HepG2 (cell line): ENCODE measurements around the gene PLCL1. TPM values are rescaled to one million over a fixed set of nuclear protein-coding genes. Genes with fewer than 3 reads are reported as not detected.

Experiments
- ATAC-seq: fragments of 200-7000 bp; cut with Tn5 transposase; 3 replicates; pipeline ENCODE4 v1.9.1; 2020; ENCODE audit warnings: mild to moderate bottlenecking, moderate library complexity
- BruUV-seq: library from RNA; stranded (reverse); fragments of 400-500 nt; replicated peaks from 2 replicates; lab custom pipeline; 2021; lab: Mats Ljungman, UMichigan
- CTCF ChIA-PET: fragments of 300-600 bp; formaldehyde crosslinking; extraction: SDS; loops from one replicate; lab custom pipeline; 2021; ENCODE audit warnings: low total read pairs, inconsistent platforms, low intra/inter-chr PET ratio; lab: Yijun Ruan, JAX
- POLR2A ChIA-PET: fragments of 350-600 bp; sonication (Branson Sonifier 250); formaldehyde crosslinking; loops from one replicate; lab custom pipeline; 2020; ENCODE audit warnings: antibody characterized with exemption, inconsistent platforms; lab: Yijun Ruan, JAX
- DNase-seq: peaks from one replicate; pipeline ENCODE4 v3.0.0-alpha.2; 2015; ENCODE audit warnings: low spot score
- FAIRE-seq: peaks from 3 replicates; lab custom pipeline; 2011; peaks lifted over from hg19 to GRCh38; lab: Jason Lieb, UNC
- H2AFZ ChIP-seq: one replicate; pipeline ENCODE4 v1.6.1; 2011; ENCODE audit warnings: low read length, inconsistent platforms
- H3K27ac ChIP-seq: fragments of 300-600 bp; 3 replicates; pipeline ENCODE4 v1.8.0; 2011; ENCODE audit warnings: mixed run types, mild to moderate bottlenecking, mixed read lengths, low read length, inconsistent platforms; ENCODE audit not compliant: insufficient read depth; ENCODE audit errors: extremely low read length
- H3K27me3 ChIP-seq, 2 experiments: fragments of 200-600 bp in 1 of 2; 2 replicates in 1 of 2; 3 replicates in 1 of 2; pipeline versions ENCODE4 v1.6.0 to v1.8.0; 2011; ENCODE audit warnings: low read length in 2 of 2, mild to moderate bottlenecking in 2 of 2, moderate library complexity in 2 of 2, inconsistent platforms in 1 of 2; ENCODE audit not compliant: insufficient read depth in 2 of 2, control insufficient read depth in 1 of 2
- H3K36me3 ChIP-seq, 2 experiments: fragments of 200-600 bp in 1 of 2; replicated peaks in 1 of 2; 2 replicates in 1 of 2; 3 replicates in 1 of 2; pipeline versions ENCODE4 v1.5.1 to v1.8.0; 2011; ENCODE audit warnings: low read length in 2 of 2, inconsistent platforms in 1 of 2; ENCODE audit not compliant: insufficient read depth in 2 of 2, control insufficient read depth in 1 of 2
- H3K4me1 ChIP-seq: 2 replicates; pipeline ENCODE4 v1.5.1; 2012; ENCODE audit warnings: low read length, inconsistent platforms; ENCODE audit not compliant: insufficient read depth
- H3K4me2 ChIP-seq: 2 replicates; pipeline ENCODE4 v1.6.0; 2011; ENCODE audit warnings: low read depth, low read length, inconsistent platforms
- H3K4me3 ChIP-seq, 3 experiments: fragments of 200-600 bp in 1 of 3; sonication (generic), shearing (Covaris generic) in 1 of 3; replicated peaks in 1 of 3; 2 replicates each; pipeline ENCODE4 v1.5.1; 2011 to 2016; ENCODE audit warnings: low read length in 3 of 3, inconsistent platforms in 2 of 3, low read depth in 2 of 3, mild to moderate bottlenecking in 2 of 3, control low read depth in 1 of 3, mixed read lengths in 1 of 3; ENCODE audit not compliant: insufficient read depth in 1 of 3
- H3K79me2 ChIP-seq: one replicate; pipeline ENCODE4 v1.6.1; 2011; ENCODE audit warnings: low read length, inconsistent platforms; ENCODE audit not compliant: insufficient read depth
- H3K9ac ChIP-seq: 2 replicates; pipeline ENCODE4 v1.6.0; 2011; ENCODE audit warnings: mild to moderate bottlenecking, low read depth, low read length, inconsistent platforms; ENCODE audit not compliant: insufficient read depth
- H3K9me3 ChIP-seq: 2 replicates; pipeline ENCODE4 v1.5.1; 2012; ENCODE audit warnings: mild to moderate bottlenecking, low read length
- H4K20me1 ChIP-seq: 2 replicates; pipeline ENCODE4 v1.6.0; 2011; ENCODE audit warnings: inconsistent platforms, mild to moderate bottlenecking, low read length, moderate library complexity; ENCODE audit not compliant: insufficient read depth
- ARID4A ChIP-seq: sonication (generic); formaldehyde crosslinking; IDR thresholded peaks from 2 replicates; pipeline ENCODE4 v1.5.0; 2020; ENCODE audit warnings: mild to moderate bottlenecking, missing genetic modification reagents, borderline replicate concordance
- ARNT2 ChIP-seq: sonication (generic); formaldehyde crosslinking; IDR thresholded peaks from 2 replicates; pipeline ENCODE4 v1.8.0; 2022; ENCODE audit warnings: mild to moderate bottlenecking, low read depth, missing genetic modification reagents, moderate library complexity
- ATAD3A ChIP-seq: sonication (generic); formaldehyde crosslinking; IDR thresholded peaks from 2 replicates; pipeline ENCODE4 v1.4.0; 2020; ENCODE audit warnings: missing genetic modification reagents
- ATF5 ChIP-seq: sonication (generic); formaldehyde crosslinking; IDR thresholded peaks from 2 replicates; pipeline ENCODE4 v1.4.0; 2020; ENCODE audit warnings: mild to moderate bottlenecking, low read depth, missing genetic modification reagents
- BHLHE40 ChIP-seq: IDR thresholded peaks from 2 replicates; pipeline ENCODE4 v1.6.1; 2011; ENCODE audit warnings: low read length, improper control_type of control experiment
- KAT7 ChIP-seq: IDR thresholded peaks from 2 replicates; pipeline ENCODE4 v1.6.1; 2018; ENCODE audit warnings: borderline replicate concordance, missing compliant biosample characterization
- POLR2AphosphoS2 ChIP-seq: IDR thresholded peaks from 2 replicates; pipeline ENCODE4 v1.6.1; 2011; ENCODE audit warnings: low read depth, low read length, improper control_type of control experiment
- PRDM4 ChIP-seq: sonication (generic); formaldehyde crosslinking; IDR thresholded peaks from 2 replicates; pipeline ENCODE4 v1.9.0; 2021; ENCODE audit warnings: missing genetic modification reagents, borderline replicate concordance
- SIN3A ChIP-seq: IDR thresholded peaks from 2 replicates; pipeline ENCODE4 v1.6.1; 2011; ENCODE audit warnings: low read depth, mild to moderate bottlenecking, control low read depth, low read length, borderline replicate concordance
- SOX13 ChIP-seq, 3 experiments: fragments of 450-650 bp in 1 of 3; sonication (generic) in 1 of 3; formaldehyde crosslinking in 1 of 3; IDR thresholded peaks in 2 of 3; conservative IDR thresholded peaks in 1 of 3; 2 replicates each; pipeline versions ENCODE4 v1.5.0 to v1.6.1; 2016 to 2020; ENCODE audit warnings: antibody characterized with exemption in 1 of 3, mild to moderate bottlenecking in 1 of 3, missing compliant biosample characterization in 1 of 3, missing genetic modification reagents in 1 of 3, moderate library complexity in 1 of 3
- SPEN ChIP-seq: sonication (generic); formaldehyde crosslinking; IDR thresholded peaks from 2 replicates; pipeline ENCODE4 v1.5.1; 2020; ENCODE audit warnings: low read depth, mild to moderate bottlenecking, missing genetic modification reagents
- TGIF2 ChIP-seq: IDR thresholded peaks from 2 replicates; pipeline ENCODE4 v1.6.1; 2016; ENCODE audit warnings: control low read depth, missing compliant biosample characterization
- ZNF556 ChIP-seq: sonication (generic); formaldehyde crosslinking; IDR thresholded peaks from 2 replicates; pipeline ENCODE4 v1.4.0; 2020; ENCODE audit warnings: mild to moderate bottlenecking, missing genetic modification reagents, borderline replicate concordance
- ZNF75D ChIP-seq: sonication (generic); formaldehyde crosslinking; IDR thresholded peaks from 2 replicates; pipeline ENCODE4 v1.8.1; 2023; ENCODE audit warnings: missing genetic modification reagents, mild to moderate bottlenecking, borderline replicate concordance
- ZNF775 ChIP-seq: sonication (generic); formaldehyde crosslinking; IDR thresholded peaks from 2 replicates; pipeline ENCODE4 v1.4.0; 2020; ENCODE audit warnings: missing genetic modification reagents, mild to moderate bottlenecking, moderate library complexity, borderline replicate concordance
- WGBS: methylation state at CpG from one replicate; pipeline ENCODE4 v1.1.6; 2017; ENCODE audit warnings: low lambda C conversion rate; 5-methylcytosine and 5-hydroxymethylcytosine counted together
- in situ Hi-C: cut with HindIII; loops from 2 replicates; pipeline ENCODE4 v1.10.0; 2017; ENCODE audit warnings: low pct_unique_long_range_greater_than_20kb; ENCODE audit not compliant: extremely low pct_ligation_motif_present
- intact Hi-C: fragments of 100-400 bp; cut with micrococcal nuclease; formaldehyde crosslinking; loops from one replicate; pipeline ENCODE4 v1.10.0; 2022; ENCODE audit not compliant: unreplicated experiment
- polyA plus RNA-seq, 8 experiments: library from polyadenylated mRNA; depleted of rRNA in 3 of 8; stranded (reverse) in 7 of 8; unstranded in 1 of 8; fragments of >200 nt; fragmentation: Illumina TruSeq in 4 of 8; extraction: Trizol in 4 of 8; gene quantifications; 2 replicates each; pipeline versions ENCODE4 v1.2.1 to v1.2.3, GENCODE V29; 2011 to 2016; ENCODE audit warnings: low read depth in 4 of 8, missing spikeins in 1 of 8, mixed read lengths in 1 of 8; ENCODE audit not compliant: insufficient read depth in 1 of 8
- total RNA-seq, 5 experiments: library from RNA; depleted of rRNA; stranded (reverse); fragments of >200 nt; fragmentation: Illumina TruSeq; extraction: Trizol; gene quantifications; 2 replicates each; pipeline ENCODE4 v1.2.3, GENCODE V29; 2016; ENCODE audit warnings: low read depth in 1 of 5

Gene PLCL1
- total and polyA plus RNA-seq, 2 of the 13 experiments (the other 11 are each of a cell fraction or from before 2014, with no cell fraction given), result not detected

GRCh38 chr2:198080879-198081765, 276.7 kb downstream of the PLCL1 start (continued):
- TF ChIP-seq PRDM4 (no peak), POLR2AphosphoS2 (no peak), SPEN (no peak), ZNF556 (no peak)

GRCh38 chr2:198084156-198084555, 279.8 kb downstream of the PLCL1 start:
- no TSS peak for BruUV-seq
- no peak overlapping the region for H3K27ac ChIP-seq
- no peaks in the 10 kb centered on the region for H3K4me1 ChIP-seq
- no peak for DNase-seq
- ATAC-seq, result no peak
- in situ Hi-C loops (no loop called here), intact Hi-C loops (no loop called here)
- no peaks in the 10 kb centered on the region for H3K79me2 ChIP-seq
- no peak overlapping the region for H3K4me2 ChIP-seq
- H3K36me3 ChIP-seq, result no peaks in the 10 kb centered on the region
- CTCF ChIA-PET, result no interaction called here
- no peaks in the 10 kb centered on the region for H3K27me3 ChIP-seq
- FAIRE-seq, result no peak
- H2AFZ ChIP-seq, result no peak overlapping the region
- no peak overlapping the region for H3K9ac ChIP-seq
- H4K20me1 ChIP-seq, result no peaks in the 10 kb centered on the region
- no peaks in the 10 kb centered on the region for H3K9me3 ChIP-seq
- POLR2A ChIA-PET, result no interaction called here
- 16% methylated on average over 6 of the region's 6 CpGs for WGBS
- no peak overlapping the region for H3K4me3 ChIP-seq
- TF ChIP-seq ATAD3A (CRISPR knock-in tag), result no peak
- TF ChIP-seq ATF5 (CRISPR knock-in tag), result no peak
- no peak for TF ChIP-seq SIN3A
- TF ChIP-seq SOX13 (IDR thresholded peaks at IDR 0.05), result no peak
- no peak for TF ChIP-seq SOX13 (CRISPR knock-in tag; conservative IDR thresholded peaks at IDR 0.05 in 1 of 2, IDR thresholded peaks at IDR 0.05 in 1 of 2)
- TF ChIP-seq TGIF2, result no peak
- no peak for TF ChIP-seq ARNT2 (CRISPR knock-in tag)
- TF ChIP-seq ZNF75D (CRISPR knock-in tag), result no peak
- TF ChIP-seq ARID4A (CRISPR knock-in tag), result no peak
- TF ChIP-seq BHLHE40, result no peak
- no peak for TF ChIP-seq KAT7 (CRISPR knock-in tag)
- no peak for TF ChIP-seq ZNF775 (CRISPR knock-in tag)
